ENCODE data around the gene IL1B. TPM values are rescaled to one million over a fixed set of nuclear protein-coding genes. Genes with fewer than 3 reads are reported as not detected.

The IL1B gene
- total RNA-seq, 1 donor from 2014 or later, result 2.5 TPM

GRCh38 chr2:112798979-112799975 lies 37.3 kb downstream of the IL1B start:
- H3K27ac ChIP-seq, result no peak overlapping the region
- H3K36me3 ChIP-seq, result no peaks in the 10 kb centered on the region
- H3K9me3 ChIP-seq, result no peaks in the 10 kb centered on the region
- intact Hi-C loops (cut with DNase I), result no loop called here
- H3K4me3 ChIP-seq, result no peak overlapping the region
- no peak for TF ChIP-seq POLR2A (IDR thresholded peaks at IDR 0.05)
- no peak for TF ChIP-seq POLR2AphosphoS5 (IDR thresholded peaks at IDR 0.05; ENCODE audit: insufficient read depth in 1 of 2, low read depth in 1 of 2)
- TF ChIP-seq, protein P1, sequence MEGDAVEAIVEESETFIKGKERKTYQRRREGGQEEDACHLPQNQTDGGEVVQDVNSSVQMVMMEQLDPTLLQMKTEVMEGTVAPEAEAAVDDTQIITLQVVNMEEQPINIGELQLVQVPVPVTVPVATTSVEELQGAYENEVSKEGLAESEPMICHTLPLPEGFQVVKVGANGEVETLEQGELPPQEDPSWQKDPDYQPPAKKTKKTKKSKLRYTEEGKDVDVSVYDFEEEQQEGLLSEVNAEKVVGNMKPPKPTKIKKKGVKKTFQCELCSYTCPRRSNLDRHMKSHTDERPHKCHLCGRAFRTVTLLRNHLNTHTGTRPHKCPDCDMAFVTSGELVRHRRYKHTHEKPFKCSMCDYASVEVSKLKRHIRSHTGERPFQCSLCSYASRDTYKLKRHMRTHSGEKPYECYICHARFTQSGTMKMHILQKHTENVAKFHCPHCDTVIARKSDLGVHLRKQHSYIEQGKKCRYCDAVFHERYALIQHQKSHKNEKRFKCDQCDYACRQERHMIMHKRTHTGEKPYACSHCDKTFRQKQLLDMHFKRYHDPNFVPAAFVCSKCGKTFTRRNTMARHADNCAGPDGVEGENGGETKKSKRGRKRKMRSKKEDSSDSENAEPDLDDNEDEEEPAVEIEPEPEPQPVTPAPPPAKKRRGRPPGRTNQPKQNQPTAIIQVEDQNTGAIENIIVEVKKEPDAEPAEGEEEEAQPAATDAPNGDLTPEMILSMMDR (IDR thresholded peaks at IDR 0.05), result no peak
- no peak for DNase-seq (ENCODE audit: extremely low spot score in 2 of 2)
- H3K4me1 ChIP-seq, result peaks cover 13% of the 10 kb centered on the region
- no peaks in the 10 kb centered on the region for H3K27me3 ChIP-seq

DNA sequence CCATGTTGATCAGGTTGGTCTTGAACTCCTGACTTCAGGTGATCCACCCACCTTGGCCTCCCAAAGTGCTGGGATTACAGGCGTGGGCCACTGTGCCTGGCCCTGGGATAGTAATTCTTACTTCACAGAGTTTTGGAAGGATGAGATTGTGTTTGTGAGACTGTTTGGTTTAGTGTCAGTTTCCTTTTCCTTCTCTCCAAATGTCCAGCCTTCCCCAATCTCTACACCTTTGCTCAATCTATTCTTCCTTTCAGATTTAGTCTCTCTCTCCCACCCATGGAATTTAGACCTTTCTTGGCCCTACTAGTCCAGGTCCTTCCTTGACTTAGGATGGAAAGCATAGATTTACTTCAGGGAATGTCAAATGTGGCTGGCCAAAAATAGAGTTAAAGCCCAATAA lies 40.1 kb downstream of the IL1B start:
- TF ChIP-seq POLR2AphosphoS5 (IDR thresholded peaks at IDR 0.05; ENCODE audit: insufficient read depth in 1 of 2, low read depth in 1 of 2) (no peak), POLR2A (IDR thresholded peaks at IDR 0.05) (no peak)
- TF ChIP-seq, protein P1 (IDR thresholded peaks at IDR 0.05), result no peak
- Histone ChIP-seq H3K36me3 (no peaks in the 10 kb centered on the region), H3K27me3 (no peaks in the 10 kb centered on the region), H3K4me1 (peaks cover 13% of the 10 kb centered on the region), H3K4me3 (no peak overlapping the region), H3K27ac (no peak overlapping the region), H3K9me3 (no peaks in the 10 kb centered on the region)
- intact Hi-C loops (cut with DNase I), result no loop called here
- DNase-seq (ENCODE audit: extremely low spot score in 2 of 2), result no peak

GRCh38 chr2:112795774-112796173 lies 40.8 kb downstream of the IL1B start:
- TF ChIP-seq POLR2A (IDR thresholded peaks at IDR 0.05) (no peak), POLR2AphosphoS5 (IDR thresholded peaks at IDR 0.05; ENCODE audit: insufficient read depth in 1 of 2, low read depth in 1 of 2) (peak in 1 of 2 donors; percentile 53)
- Histone ChIP-seq H3K9me3 (no peaks in the 10 kb centered on the region), H3K4me3 (no peak overlapping the region), H3K36me3 (no peaks in the 10 kb centered on the region), H3K4me1 (peaks cover 13% of the 10 kb centered on the region), H3K27ac (no peak overlapping the region), H3K27me3 (no peaks in the 10 kb centered on the region)
- intact Hi-C loops (cut with DNase I), result no loop called here
- DNase-seq (ENCODE audit: extremely low spot score in 2 of 2), result no peak

GRCh38 chr2:112794841-112795240 lies 41.7 kb downstream of the IL1B start:
- Histone ChIP-seq H3K4me3 (no peak overlapping the region), H3K27me3 (no peaks in the 10 kb centered on the region), H3K4me1 (peaks cover 13% of the 10 kb centered on the region), H3K27ac (no peak overlapping the region), H3K9me3 (no peaks in the 10 kb centered on the region), H3K36me3 (no peaks in the 10 kb centered on the region)
- TF ChIP-seq, protein P1 (IDR thresholded peaks at IDR 0.05), result no peak
- TF ChIP-seq POLR2AphosphoS5 (IDR thresholded peaks at IDR 0.05; ENCODE audit: insufficient read depth in 1 of 2, low read depth in 1 of 2) (no peak), POLR2A (IDR thresholded peaks at IDR 0.05) (no peak)
- DNase-seq (ENCODE audit: extremely low spot score in 2 of 2), result no peak
- intact Hi-C loops (cut with DNase I), result no loop called here

DNA sequence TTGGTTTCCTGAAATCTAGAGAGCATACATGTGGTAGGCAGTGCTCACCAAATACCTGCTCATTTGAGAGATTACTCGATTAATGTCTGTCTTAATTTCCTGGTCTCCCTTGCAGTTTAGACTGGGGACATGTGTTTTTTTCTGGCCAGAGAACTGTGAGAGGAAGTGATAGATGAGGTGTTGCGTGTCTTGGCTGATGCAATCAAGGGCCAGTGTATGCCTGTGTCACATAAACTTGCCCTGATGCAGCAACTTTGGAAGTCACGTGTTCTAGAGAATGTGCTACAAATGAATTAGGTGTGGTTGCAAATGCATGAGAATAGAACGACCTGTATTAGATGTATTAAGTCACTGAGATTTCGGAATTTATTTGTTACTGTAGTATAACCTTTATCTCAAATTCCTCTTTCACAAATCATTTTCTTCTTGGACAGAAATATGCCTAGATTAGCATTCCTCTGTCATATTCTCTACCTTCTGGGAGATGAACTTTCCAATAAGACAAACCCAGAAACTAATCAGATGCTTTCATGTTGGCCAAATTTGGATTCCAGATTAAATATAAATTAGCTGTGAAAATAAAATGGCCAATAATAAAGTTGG lies 42.3 kb downstream of the IL1B start:
- no peak for TF ChIP-seq POLR2A (IDR thresholded peaks at IDR 0.05)
- peak in 1 of 2 donors; percentile 69 for TF ChIP-seq POLR2AphosphoS5 (IDR thresholded peaks at IDR 0.05; ENCODE audit: insufficient read depth in 1 of 2, low read depth in 1 of 2)
- Histone ChIP-seq H3K4me3 (no peak overlapping the region), H3K4me1 (peaks cover 13% of the 10 kb centered on the region), H3K36me3 (no peaks in the 10 kb centered on the region), H3K27ac (no peak overlapping the region), H3K9me3 (no peaks in the 10 kb centered on the region), H3K27me3 (no peaks in the 10 kb centered on the region)
- intact Hi-C loops (cut with DNase I), result no loop called here
- no peak for DNase-seq (ENCODE audit: extremely low spot score in 2 of 2)
